A549 (cell line): ENCODE data around the gene MOCOS.

Source experiments
- BHLHE40 ChIP-seq: IDR thresholded peaks from 2 replicates; pipeline ENCODE4 v1.6.1; 2012; ENCODE audit warnings: low read depth, low read length, inconsistent platforms
- CBX2 ChIP-seq: fragments of 200-600 bp; sonication (generic); IDR thresholded peaks from 2 replicates; pipeline ENCODE4 v1.6.1; 2016; ENCODE audit warnings: low read depth, mild to moderate bottlenecking, borderline replicate concordance
- CEBPB ChIP-seq, 2 experiments: fragments of >200 bp in 1 of 2; sonication (Bioruptor Twin) in 1 of 2; formaldehyde crosslinking in 1 of 2; IDR thresholded peaks; 2 replicates each; pipeline ENCODE4 v1.6.1; 2012 to 2016
- CHD2 ChIP-seq: fragments of 150-350 bp; IDR thresholded peaks from 2 replicates; pipeline ENCODE4 v1.6.1; 2014; ENCODE audit warnings: low read length; ENCODE audit not compliant: partially characterized antibody
- HDAC2 ChIP-seq: fragments of 200-600 bp; sonication (generic); IDR thresholded peaks from 2 replicates; pipeline ENCODE4 v1.6.1; 2016
- KDM1A ChIP-seq: fragments of 200-600 bp; sonication (generic); IDR thresholded peaks from 2 replicates; pipeline ENCODE4 v1.6.1; 2016; ENCODE audit warnings: low read depth, mild to moderate bottlenecking
- POLR2A ChIP-seq: IDR thresholded peaks from 2 replicates; pipeline ENCODE4 v1.6.1; 2012; ENCODE audit warnings: mild to moderate bottlenecking, low read length
- RCOR1 ChIP-seq: fragments of 150-350 bp; IDR thresholded peaks from 2 replicates; pipeline ENCODE4 v1.6.1; 2014; ENCODE audit warnings: antibody characterized with exemption, low read length, low read depth
- TF ChIP-seq, protein P1 (sequence below): fragments of 150-350 bp; IDR thresholded peaks from 2 replicates; pipeline ENCODE4 v1.6.1; 2014; ENCODE audit warnings: low read depth, mild to moderate bottlenecking, low read length
- TF ChIP-seq, protein P2 (sequence below): fragments of >200 bp; sonication (Bioruptor Twin); formaldehyde crosslinking; IDR thresholded peaks from 3 replicates; pipeline ENCODE4 v1.5.1; 2016
- TF ChIP-seq, protein P3 (sequence below): fragments of 200-600 bp; sonication (generic); IDR thresholded peaks from 2 replicates; pipeline ENCODE4 v1.6.1; 2016; ENCODE audit warnings: antibody characterized with exemption, mild to moderate bottlenecking, moderate library complexity
- TF ChIP-seq, protein P4 (sequence below): IDR thresholded peaks from 2 replicates; pipeline ENCODE4 v1.6.1; 2012
- TF ChIP-seq, protein P5 (sequence below): fragments of 450-650 bp; IDR thresholded peaks from 2 replicates; pipeline ENCODE4 v1.6.1; 2014; ENCODE audit warnings: antibody characterized with exemption

DNA sequence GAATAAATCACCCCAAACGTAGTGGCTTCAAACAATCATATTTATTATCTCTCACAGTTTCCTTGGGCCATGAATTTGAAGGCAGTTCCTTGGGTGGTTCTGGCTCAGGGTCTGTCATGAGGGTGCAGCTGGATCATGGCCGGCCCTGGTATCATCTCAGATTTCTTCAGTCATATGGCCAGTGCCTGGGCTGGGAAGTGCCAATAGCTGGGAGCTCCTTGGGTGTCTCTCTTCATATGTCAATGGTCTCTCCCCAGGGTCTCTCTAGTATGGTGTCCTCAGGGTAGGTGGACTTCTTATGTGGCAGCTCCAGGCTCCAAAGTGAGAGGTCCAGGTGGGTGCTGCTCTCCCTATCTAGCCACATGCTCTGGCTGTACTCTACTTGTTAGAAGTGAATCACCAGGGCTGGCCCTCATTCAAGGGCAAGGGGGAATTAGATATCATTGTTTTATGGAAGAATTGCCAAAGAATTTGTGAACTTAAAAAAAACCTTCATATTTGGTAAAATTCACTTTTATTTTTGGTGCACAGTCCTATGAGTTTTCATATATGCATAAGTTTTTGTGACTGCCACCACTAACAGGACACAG lies 125.6 kb downstream of the MOCOS start:
- TF ChIP-seq, protein P1, sequence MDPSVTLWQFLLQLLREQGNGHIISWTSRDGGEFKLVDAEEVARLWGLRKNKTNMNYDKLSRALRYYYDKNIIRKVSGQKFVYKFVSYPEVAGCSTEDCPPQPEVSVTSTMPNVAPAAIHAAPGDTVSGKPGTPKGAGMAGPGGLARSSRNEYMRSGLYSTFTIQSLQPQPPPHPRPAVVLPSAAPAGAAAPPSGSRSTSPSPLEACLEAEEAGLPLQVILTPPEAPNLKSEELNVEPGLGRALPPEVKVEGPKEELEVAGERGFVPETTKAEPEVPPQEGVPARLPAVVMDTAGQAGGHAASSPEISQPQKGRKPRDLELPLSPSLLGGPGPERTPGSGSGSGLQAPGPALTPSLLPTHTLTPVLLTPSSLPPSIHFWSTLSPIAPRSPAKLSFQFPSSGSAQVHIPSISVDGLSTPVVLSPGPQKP = no peak
- TF ChIP-seq, protein P2, sequence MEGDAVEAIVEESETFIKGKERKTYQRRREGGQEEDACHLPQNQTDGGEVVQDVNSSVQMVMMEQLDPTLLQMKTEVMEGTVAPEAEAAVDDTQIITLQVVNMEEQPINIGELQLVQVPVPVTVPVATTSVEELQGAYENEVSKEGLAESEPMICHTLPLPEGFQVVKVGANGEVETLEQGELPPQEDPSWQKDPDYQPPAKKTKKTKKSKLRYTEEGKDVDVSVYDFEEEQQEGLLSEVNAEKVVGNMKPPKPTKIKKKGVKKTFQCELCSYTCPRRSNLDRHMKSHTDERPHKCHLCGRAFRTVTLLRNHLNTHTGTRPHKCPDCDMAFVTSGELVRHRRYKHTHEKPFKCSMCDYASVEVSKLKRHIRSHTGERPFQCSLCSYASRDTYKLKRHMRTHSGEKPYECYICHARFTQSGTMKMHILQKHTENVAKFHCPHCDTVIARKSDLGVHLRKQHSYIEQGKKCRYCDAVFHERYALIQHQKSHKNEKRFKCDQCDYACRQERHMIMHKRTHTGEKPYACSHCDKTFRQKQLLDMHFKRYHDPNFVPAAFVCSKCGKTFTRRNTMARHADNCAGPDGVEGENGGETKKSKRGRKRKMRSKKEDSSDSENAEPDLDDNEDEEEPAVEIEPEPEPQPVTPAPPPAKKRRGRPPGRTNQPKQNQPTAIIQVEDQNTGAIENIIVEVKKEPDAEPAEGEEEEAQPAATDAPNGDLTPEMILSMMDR = no peak
- TF ChIP-seq, protein P3, sequence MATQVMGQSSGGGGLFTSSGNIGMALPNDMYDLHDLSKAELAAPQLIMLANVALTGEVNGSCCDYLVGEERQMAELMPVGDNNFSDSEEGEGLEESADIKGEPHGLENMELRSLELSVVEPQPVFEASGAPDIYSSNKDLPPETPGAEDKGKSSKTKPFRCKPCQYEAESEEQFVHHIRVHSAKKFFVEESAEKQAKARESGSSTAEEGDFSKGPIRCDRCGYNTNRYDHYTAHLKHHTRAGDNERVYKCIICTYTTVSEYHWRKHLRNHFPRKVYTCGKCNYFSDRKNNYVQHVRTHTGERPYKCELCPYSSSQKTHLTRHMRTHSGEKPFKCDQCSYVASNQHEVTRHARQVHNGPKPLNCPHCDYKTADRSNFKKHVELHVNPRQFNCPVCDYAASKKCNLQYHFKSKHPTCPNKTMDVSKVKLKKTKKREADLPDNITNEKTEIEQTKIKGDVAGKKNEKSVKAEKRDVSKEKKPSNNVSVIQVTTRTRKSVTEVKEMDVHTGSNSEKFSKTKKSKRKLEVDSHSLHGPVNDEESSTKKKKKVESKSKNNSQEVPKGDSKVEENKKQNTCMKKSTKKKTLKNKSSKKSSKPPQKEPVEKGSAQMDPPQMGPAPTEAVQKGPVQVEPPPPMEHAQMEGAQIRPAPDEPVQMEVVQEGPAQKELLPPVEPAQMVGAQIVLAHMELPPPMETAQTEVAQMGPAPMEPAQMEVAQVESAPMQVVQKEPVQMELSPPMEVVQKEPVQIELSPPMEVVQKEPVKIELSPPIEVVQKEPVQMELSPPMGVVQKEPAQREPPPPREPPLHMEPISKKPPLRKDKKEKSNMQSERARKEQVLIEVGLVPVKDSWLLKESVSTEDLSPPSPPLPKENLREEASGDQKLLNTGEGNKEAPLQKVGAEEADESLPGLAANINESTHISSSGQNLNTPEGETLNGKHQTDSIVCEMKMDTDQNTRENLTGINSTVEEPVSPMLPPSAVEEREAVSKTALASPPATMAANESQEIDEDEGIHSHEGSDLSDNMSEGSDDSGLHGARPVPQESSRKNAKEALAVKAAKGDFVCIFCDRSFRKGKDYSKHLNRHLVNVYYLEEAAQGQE = no peak
- TF ChIP-seq CBX2 (no peak), POLR2A (no peak), CHD2 (no peak), HDAC2 (no peak), KDM1A (no peak), RCOR1 (no peak), CEBPB (IDR thresholded peaks at IDR 0.05) (no peak), BHLHE40 (no peak)
- TF ChIP-seq, protein P4, sequence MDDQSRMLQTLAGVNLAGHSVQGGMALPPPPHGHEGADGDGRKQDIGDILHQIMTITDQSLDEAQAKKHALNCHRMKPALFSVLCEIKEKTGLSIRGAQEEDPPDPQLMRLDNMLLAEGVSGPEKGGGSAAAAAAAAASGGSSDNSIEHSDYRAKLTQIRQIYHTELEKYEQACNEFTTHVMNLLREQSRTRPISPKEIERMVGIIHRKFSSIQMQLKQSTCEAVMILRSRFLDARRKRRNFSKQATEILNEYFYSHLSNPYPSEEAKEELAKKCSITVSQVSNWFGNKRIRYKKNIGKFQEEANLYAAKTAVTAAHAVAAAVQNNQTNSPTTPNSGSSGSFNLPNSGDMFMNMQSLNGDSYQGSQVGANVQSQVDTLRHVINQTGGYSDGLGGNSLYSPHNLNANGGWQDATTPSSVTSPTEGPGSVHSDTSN = no peak
- TF ChIP-seq, protein P5, sequence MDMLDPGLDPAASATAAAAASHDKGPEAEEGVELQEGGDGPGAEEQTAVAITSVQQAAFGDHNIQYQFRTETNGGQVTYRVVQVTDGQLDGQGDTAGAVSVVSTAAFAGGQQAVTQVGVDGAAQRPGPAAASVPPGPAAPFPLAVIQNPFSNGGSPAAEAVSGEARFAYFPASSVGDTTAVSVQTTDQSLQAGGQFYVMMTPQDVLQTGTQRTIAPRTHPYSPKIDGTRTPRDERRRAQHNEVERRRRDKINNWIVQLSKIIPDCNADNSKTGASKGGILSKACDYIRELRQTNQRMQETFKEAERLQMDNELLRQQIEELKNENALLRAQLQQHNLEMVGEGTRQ = no peak
